Lower leg skin (tissue), 3 donors: ENCODE measurements around the gene OR10AD1.

ENCODE experiments used
- POLR2A ChIP-seq, 2 donors: fragments of 450-650 bp; IDR thresholded peaks; one replicate each; pipeline ENCODE4 v1.6.1; 2016 to 2017; ENCODE audit warnings: antibody characterized with exemption in 2 of 2, mild to moderate bottlenecking in 1 of 2, moderate library complexity in 1 of 2
- TF ChIP-seq, protein P1 (sequence below), 3 donors: fragments of 450-650 bp; IDR thresholded peaks; one replicate each; pipeline ENCODE4 v1.5.1; 2016; ENCODE audit warnings: antibody characterized with exemption in 3 of 3, mild to moderate bottlenecking in 3 of 3, moderate library complexity in 2 of 3

DNA sequence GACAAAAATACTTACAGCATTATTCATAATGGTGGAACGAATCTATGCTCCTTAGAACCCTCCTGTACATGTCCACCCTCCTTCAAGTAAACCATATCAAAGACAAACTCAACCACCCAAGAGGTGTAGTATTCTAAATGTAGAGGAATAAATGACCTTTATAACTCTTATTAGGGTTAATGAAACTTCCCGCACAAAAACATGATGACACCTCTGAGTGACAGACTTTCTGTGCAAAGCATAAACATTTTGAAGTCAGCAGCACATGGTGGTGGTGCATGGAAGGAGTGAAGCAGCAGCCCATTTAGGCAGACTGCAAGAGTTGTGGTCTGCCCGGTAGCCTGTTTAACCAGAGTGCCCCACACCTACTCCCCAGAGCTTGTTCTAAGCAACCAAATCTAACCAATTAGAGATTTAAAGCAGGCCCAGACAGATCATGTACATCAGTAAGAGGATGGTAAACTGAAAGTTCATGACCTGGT is 45.2 kb downstream of the OR10AD1 start:
- no peak for TF ChIP-seq POLR2A (IDR thresholded peaks at IDR 0.05)
- TF ChIP-seq, protein P1, sequence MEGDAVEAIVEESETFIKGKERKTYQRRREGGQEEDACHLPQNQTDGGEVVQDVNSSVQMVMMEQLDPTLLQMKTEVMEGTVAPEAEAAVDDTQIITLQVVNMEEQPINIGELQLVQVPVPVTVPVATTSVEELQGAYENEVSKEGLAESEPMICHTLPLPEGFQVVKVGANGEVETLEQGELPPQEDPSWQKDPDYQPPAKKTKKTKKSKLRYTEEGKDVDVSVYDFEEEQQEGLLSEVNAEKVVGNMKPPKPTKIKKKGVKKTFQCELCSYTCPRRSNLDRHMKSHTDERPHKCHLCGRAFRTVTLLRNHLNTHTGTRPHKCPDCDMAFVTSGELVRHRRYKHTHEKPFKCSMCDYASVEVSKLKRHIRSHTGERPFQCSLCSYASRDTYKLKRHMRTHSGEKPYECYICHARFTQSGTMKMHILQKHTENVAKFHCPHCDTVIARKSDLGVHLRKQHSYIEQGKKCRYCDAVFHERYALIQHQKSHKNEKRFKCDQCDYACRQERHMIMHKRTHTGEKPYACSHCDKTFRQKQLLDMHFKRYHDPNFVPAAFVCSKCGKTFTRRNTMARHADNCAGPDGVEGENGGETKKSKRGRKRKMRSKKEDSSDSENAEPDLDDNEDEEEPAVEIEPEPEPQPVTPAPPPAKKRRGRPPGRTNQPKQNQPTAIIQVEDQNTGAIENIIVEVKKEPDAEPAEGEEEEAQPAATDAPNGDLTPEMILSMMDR (IDR thresholded peaks at IDR 0.05), result no peak
